HepG2 (cell line): ENCODE measurements around the gene ESPNL. TPM values are rescaled to one million over a fixed set of nuclear protein-coding genes. Genes with fewer than 3 reads are reported as not detected.

ENCODE experiments used
- KLF13 ChIP-seq: sonication (generic); formaldehyde crosslinking; IDR thresholded peaks from 2 replicates; pipeline ENCODE4 v1.4.0; 2020; ENCODE audit warnings: mild to moderate bottlenecking, missing genetic modification reagents
- MIER2 ChIP-seq: IDR thresholded peaks from 2 replicates; pipeline ENCODE4 v1.6.1; 2016; ENCODE audit warnings: missing biosample characterization, missing genetic modification reagents
- NFATC3 ChIP-seq: sonication (generic); formaldehyde crosslinking; IDR thresholded peaks from 2 replicates; pipeline ENCODE4 v1.5.1; 2020; ENCODE audit warnings: mild to moderate bottlenecking, missing genetic modification reagents
- PITX1 ChIP-seq: sonication (generic); formaldehyde crosslinking; IDR thresholded peaks from 2 replicates; pipeline ENCODE4 v1.5.1; 2020; ENCODE audit warnings: mild to moderate bottlenecking, missing genetic modification reagents
- TCF7 ChIP-seq: sonication (generic); IDR thresholded peaks from 2 replicates; pipeline ENCODE4 v1.6.1; 2016; ENCODE audit warnings: antibody characterized with exemption, low read depth
- ZNF121 ChIP-seq: sonication (generic); formaldehyde crosslinking; IDR thresholded peaks from 2 replicates; pipeline ENCODE4 v1.5.0; 2020; ENCODE audit warnings: mild to moderate bottlenecking, missing genetic modification reagents
- ZNF766 ChIP-seq: sonication (generic); formaldehyde crosslinking; IDR thresholded peaks from 2 replicates; pipeline ENCODE4 v1.5.0; 2020; ENCODE audit warnings: missing genetic modification reagents, borderline replicate concordance
- polyA plus RNA-seq, 8 experiments: library from polyadenylated mRNA; depleted of rRNA in 3 of 8; stranded (reverse) in 7 of 8; unstranded in 1 of 8; fragments of >200 nt; fragmentation: Illumina TruSeq in 4 of 8; extraction: Trizol in 4 of 8; gene quantifications; 2 replicates each; pipeline versions ENCODE4 v1.2.1 to v1.2.3, GENCODE V29; 2011 to 2016; ENCODE audit warnings: low read depth in 4 of 8, missing spikeins in 1 of 8, mixed read lengths in 1 of 8; ENCODE audit not compliant: insufficient read depth in 1 of 8
- total RNA-seq, 5 experiments: library from RNA; depleted of rRNA; stranded (reverse); fragments of >200 nt; fragmentation: Illumina TruSeq; extraction: Trizol; gene quantifications; 2 replicates each; pipeline ENCODE4 v1.2.3, GENCODE V29; 2016; ENCODE audit warnings: low read depth in 1 of 5
- TF ChIP-seq, protein P1 (sequence below): sonication (generic); IDR thresholded peaks from 2 replicates; pipeline ENCODE4 v1.6.1; 2016; ENCODE audit warnings: low read depth, borderline replicate concordance
- TF ChIP-seq, protein P2 (sequence below): sonication (generic); formaldehyde crosslinking; IDR thresholded peaks from 2 replicates; pipeline ENCODE4 v1.8.0; 2022; ENCODE audit warnings: mild to moderate bottlenecking, missing genetic modification reagents, borderline replicate concordance
- TF ChIP-seq, protein P3 (sequence below): sonication (generic); formaldehyde crosslinking; IDR thresholded peaks from 2 replicates; pipeline ENCODE4 v1.4.0; 2020; ENCODE audit warnings: missing genetic modification reagents, borderline replicate concordance
- TF ChIP-seq, protein P4 (sequence below): sonication (generic); formaldehyde crosslinking; conservative IDR thresholded peaks from 2 replicates; pipeline ENCODE4 v1.8.0; 2022; ENCODE audit warnings: low read depth, missing genetic modification reagents
- TF ChIP-seq, protein P5 (sequence below): sonication (generic); formaldehyde crosslinking; IDR thresholded peaks from 2 replicates; pipeline ENCODE4 v1.9.0; 2021; ENCODE audit warnings: mild to moderate bottlenecking, missing genetic modification reagents

The ESPNL gene
- total and polyA plus RNA-seq, 2 of the 13 experiments (the other 11 are each of a cell fraction or from before 2014, with no cell fraction given), result 0.45 to 0.80 TPM

DNA sequence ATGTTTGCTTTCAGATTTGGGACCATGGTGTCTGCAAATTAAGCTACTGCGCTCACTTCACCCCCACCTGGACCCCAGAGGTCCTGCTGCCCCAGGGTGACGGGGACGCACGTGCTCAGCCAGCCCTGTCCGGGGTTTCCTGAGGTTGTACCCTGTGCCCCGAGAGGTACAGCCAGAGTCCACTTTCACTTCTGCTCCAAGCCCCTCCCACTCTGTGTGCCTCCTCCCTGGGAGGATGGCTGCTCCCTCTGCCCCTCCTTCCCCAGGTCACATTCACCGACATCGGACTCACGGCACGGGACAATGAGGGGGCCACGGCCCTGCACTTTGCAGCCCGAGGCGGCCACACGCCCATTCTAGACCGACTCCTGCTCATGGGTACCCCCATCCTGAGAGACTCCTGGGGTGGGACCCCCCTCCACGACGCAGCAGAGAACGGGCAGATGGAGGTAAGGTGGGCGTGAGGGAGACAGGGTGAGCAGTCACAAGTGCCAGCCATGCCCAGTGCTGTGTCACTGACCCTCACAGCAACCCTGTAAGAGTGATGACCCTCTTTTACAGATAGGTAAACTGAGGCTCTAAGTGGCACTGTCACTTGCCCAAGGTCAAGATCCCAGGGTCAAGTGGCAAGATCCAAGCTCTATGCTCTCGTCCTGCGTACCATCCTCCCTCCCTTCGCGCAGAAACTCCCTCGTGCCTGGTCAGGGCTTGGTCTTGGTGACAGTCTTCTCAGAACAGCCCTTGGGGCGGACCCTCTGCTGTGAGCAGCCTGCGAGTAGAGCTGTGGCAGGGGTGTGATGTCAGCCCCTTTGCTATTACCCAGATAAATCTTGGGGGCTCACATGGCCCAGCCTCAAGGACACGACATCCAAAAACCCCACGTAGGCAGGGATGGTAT is 7.6 kb downstream of the ESPNL start (continued):
- TF ChIP-seq, protein P1, sequence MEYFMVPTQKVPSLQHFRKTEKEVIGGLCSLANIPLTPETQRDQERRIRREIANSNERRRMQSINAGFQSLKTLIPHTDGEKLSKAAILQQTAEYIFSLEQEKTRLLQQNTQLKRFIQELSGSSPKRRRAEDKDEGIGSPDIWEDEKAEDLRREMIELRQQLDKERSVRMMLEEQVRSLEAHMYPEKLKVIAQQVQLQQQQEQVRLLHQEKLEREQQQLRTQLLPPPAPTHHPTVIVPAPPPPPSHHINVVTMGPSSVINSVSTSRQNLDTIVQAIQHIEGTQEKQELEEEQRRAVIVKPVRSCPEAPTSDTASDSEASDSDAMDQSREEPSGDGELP, result no peak
- no peak for TF ChIP-seq ZNF121 (CRISPR knock-in tag)
- TF ChIP-seq, protein P2, sequence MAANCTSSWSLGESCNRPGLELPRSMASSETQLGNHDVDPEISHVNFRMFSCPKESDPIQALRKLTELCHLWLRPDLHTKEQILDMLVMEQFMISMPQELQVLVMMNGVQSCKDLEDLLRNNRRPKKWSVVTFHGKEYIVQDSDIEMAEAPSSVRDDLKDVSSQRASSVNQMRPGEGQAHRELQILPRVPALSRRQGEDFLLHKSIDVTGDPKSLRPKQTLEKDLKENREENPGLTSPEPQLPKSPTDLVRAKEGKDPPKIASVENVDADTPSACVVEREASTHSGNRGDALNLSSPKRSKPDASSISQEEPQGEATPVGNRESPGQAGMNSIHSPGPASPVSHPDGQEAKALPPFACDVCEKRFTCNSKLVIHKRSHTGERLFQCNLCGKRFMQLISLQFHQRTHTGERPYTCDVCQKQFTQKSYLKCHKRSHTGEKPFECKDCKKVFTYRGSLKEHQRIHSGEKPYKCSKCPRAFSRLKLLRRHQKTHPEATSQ, result no peak
- no peak for TF ChIP-seq NFATC3 (CRISPR knock-in tag)
- no peak; the same call in 1 of the 2 replicates for TF ChIP-seq MIER2
- TF ChIP-seq, protein P3, sequence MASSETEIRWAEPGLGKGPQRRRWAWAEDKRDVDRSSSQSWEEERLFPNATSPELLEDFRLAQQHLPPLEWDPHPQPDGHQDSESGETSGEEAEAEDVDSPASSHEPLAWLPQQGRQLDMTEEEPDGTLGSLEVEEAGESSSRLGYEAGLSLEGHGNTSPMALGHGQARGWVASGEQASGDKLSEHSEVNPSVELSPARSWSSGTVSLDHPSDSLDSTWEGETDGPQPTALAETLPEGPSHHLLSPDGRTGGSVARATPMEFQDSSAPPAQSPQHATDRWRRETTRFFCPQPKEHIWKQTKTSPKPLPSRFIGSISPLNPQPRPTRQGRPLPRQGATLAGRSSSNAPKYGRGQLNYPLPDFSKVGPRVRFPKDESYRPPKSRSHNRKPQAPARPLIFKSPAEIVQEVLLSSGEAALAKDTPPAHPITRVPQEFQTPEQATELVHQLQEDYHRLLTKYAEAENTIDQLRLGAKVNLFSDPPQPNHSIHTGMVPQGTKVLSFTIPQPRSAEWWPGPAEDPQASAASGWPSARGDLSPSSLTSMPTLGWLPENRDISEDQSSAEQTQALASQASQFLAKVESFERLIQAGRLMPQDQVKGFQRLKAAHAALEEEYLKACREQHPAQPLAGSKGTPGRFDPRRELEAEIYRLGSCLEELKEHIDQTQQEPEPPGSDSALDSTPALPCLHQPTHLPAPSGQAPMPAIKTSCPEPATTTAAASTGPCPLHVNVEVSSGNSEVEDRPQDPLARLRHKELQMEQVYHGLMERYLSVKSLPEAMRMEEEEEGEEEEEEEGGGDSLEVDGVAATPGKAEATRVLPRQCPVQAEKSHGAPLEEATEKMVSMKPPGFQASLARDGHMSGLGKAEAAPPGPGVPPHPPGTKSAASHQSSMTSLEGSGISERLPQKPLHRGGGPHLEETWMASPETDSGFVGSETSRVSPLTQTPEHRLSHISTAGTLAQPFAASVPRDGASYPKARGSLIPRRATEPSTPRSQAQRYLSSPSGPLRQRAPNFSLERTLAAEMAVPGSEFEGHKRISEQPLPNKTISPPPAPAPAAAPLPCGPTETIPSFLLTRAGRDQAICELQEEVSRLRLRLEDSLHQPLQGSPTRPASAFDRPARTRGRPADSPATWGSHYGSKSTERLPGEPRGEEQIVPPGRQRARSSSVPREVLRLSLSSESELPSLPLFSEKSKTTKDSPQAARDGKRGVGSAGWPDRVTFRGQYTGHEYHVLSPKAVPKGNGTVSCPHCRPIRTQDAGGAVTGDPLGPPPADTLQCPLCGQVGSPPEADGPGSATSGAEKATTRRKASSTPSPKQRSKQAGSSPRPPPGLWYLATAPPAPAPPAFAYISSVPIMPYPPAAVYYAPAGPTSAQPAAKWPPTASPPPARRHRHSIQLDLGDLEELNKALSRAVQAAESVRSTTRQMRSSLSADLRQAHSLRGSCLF (CRISPR knock-in tag), result no peak
- TF ChIP-seq TCF7, result no peak
- peak; percentile 57 for TF ChIP-seq PITX1
- TF ChIP-seq, protein P4, sequence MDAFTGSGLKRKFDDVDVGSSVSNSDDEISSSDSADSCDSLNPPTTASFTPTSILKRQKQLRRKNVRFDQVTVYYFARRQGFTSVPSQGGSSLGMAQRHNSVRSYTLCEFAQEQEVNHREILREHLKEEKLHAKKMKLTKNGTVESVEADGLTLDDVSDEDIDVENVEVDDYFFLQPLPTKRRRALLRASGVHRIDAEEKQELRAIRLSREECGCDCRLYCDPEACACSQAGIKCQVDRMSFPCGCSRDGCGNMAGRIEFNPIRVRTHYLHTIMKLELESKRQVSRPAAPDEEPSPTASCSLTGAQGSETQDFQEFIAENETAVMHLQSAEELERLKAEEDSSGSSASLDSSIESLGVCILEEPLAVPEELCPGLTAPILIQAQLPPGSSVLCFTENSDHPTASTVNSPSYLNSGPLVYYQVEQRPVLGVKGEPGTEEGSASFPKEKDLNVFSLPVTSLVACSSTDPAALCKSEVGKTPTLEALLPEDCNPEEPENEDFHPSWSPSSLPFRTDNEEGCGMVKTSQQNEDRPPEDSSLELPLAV, result no peak
- TF ChIP-seq KLF13 (CRISPR knock-in tag), result no peak
- TF ChIP-seq, protein P5, sequence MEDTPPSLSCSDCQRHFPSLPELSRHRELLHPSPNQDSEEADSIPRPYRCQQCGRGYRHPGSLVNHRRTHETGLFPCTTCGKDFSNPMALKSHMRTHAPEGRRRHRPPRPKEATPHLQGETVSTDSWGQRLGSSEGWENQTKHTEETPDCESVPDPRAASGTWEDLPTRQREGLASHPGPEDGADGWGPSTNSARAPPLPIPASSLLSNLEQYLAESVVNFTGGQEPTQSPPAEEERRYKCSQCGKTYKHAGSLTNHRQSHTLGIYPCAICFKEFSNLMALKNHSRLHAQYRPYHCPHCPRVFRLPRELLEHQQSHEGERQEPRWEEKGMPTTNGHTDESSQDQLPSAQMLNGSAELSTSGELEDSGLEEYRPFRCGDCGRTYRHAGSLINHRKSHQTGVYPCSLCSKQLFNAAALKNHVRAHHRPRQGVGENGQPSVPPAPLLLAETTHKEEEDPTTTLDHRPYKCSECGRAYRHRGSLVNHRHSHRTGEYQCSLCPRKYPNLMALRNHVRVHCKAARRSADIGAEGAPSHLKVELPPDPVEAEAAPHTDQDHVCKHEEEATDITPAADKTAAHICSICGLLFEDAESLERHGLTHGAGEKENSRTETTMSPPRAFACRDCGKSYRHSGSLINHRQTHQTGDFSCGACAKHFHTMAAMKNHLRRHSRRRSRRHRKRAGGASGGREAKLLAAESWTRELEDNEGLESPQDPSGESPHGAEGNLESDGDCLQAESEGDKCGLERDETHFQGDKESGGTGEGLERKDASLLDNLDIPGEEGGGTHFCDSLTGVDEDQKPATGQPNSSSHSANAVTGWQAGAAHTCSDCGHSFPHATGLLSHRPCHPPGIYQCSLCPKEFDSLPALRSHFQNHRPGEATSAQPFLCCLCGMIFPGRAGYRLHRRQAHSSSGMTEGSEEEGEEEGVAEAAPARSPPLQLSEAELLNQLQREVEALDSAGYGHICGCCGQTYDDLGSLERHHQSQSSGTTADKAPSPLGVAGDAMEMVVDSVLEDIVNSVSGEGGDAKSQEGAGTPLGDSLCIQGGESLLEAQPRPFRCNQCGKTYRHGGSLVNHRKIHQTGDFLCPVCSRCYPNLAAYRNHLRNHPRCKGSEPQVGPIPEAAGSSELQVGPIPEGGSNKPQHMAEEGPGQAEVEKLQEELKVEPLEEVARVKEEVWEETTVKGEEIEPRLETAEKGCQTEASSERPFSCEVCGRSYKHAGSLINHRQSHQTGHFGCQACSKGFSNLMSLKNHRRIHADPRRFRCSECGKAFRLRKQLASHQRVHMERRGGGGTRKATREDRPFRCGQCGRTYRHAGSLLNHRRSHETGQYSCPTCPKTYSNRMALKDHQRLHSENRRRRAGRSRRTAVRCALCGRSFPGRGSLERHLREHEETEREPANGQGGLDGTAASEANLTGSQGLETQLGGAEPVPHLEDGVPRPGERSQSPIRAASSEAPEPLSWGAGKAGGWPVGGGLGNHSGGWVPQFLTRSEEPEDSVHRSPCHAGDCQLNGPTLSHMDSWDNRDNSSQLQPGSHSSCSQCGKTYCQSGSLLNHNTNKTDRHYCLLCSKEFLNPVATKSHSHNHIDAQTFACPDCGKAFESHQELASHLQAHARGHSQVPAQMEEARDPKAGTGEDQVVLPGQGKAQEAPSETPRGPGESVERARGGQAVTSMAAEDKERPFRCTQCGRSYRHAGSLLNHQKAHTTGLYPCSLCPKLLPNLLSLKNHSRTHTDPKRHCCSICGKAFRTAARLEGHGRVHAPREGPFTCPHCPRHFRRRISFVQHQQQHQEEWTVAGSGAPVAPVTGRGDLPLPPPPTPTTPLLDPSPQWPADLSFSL (CRISPR knock-in tag), result no peak
- TF ChIP-seq ZNF766, result no peak
